ENCODE data around the gene SDC1. TPM values are rescaled to one million over a fixed set of nuclear protein-coding genes. Genes with fewer than 3 reads are reported as not detected.

The SDC1 gene
- total RNA-seq, 1 experiment from 2014 or later, result 127 TPM

DNA sequence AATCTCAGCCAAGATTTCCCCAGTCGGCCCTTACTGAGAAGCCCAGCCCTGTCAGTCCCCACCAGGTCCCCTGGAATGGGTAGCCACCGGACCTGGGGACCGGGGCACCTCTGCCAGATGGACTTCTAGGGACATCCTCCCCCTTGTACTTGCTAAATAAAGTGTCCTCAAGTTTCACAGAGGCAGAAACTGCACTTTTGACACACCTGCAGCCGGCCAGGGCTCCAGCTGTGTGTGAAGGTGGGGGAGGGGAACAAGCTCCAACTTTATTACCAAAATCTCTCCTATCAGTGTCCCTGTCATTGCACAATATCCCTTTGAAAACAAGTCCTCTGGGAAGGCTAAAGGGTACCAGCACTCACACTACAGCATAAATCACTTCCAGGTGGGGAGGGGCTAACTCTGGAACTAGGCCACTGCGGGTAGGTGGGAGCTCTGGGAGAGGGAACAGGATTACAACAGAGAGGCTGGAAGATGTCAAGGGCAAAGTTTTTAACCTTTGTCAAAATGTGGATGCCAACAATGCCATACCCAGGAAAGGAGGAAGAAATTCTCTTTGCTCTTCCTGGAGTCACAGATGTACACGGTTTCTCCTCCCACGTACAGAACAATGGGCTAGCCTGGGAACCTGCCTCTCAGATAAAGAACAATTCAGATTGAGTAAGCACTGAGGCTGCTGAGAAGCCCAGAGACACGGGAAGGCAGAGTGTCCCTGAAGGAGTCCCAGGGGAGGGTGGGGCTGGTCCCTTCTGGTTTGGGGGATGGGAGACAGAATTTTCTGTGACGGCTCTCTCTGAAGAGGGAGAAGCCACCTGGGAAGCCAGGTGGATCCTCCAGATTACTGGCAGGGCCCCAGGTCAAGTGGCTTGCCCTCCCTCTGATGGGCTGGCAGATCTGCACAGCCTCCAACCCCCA lies 11.0 kb downstream of the SDC1 start:
- no peak for DNase-seq (ENCODE audit: low read depth)

DNA sequence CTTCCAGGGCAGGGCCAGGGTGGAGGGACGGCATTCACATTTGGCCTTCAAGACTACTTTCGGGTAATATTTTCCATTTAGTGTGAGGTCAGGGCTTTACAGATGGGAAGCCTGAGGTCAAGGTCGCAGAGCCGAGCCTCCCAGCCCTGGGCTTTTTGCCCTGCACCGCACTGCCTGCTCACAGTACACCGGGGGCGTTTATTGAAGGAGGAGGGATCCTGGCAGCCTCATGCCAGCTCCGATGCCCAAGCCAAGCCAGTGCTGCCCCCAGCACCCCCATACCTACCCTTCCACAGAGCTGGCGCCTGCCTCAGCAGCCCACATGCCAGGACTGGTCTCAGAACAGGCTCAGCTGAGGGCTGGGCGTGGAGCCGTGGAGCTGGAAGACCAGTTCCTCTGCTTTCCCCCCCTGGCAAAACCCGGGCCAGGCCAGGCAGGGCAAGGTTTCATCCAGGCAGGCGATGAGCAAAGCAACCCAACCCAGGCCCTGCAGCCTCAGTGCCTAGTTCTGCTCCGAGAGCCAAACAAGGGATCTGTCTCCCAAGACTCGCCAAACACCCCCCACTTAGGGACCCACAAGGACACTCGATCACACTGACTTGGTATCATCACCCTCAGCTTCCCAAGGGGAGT lies 11.9 kb downstream of the SDC1 start:
- no peak for DNase-seq (ENCODE audit: low read depth)

- no peak for DNase-seq (ENCODE audit: low read depth)
Measured at GRCh38 chr2:20212459-20212870, 12.5 kb downstream of the SDC1 start.

GRCh38 chr2:20211860-20212458 lies 13.0 kb downstream of the SDC1 start:
- DNase-seq (ENCODE audit: low read depth), result no peak

- no peak for DNase-seq (ENCODE audit: low read depth)
Measured at GRCh38 chr2:20211420-20211819, 13.5 kb downstream of the SDC1 start.

- DNase-seq (ENCODE audit: low read depth), result no peak
Measured at GRCh38 chr2:20210462-20210861, 14.5 kb downstream of the SDC1 start.

- DNase-seq (ENCODE audit: low read depth), result no peak
Measured at GRCh38 chr2:20209373-20210109, 15.4 kb downstream of the SDC1 start.

DNA sequence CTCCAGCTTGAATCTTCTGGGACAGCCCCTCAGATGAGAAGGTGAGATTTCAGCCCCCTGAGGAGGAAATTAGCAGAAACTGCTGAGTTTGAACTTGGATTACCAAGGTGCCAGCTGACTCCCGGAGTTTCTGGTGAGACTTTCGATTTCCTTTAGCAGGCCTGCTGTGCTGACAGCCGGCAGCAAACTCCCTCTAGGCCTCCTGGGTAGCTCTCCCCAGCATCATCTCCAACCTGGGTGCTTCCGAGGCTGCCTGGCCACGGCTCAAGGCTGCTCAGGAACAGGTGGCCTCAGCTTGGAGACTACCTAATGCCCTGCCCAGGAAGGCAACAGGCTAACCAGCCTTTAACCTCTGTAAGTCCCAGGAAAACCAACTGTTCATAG lies 16.5 kb downstream of the SDC1 start:
- DNase-seq (ENCODE audit: low read depth), result no peak

- DNase-seq (ENCODE audit: low read depth), result no peak
Measured at GRCh38 chr2:20207051-20207450, 17.9 kb downstream of the SDC1 start.

- no peak for DNase-seq (ENCODE audit: low read depth)
Measured at GRCh38 chr2:20205915-20206524, 18.9 kb downstream of the SDC1 start.

DNA sequence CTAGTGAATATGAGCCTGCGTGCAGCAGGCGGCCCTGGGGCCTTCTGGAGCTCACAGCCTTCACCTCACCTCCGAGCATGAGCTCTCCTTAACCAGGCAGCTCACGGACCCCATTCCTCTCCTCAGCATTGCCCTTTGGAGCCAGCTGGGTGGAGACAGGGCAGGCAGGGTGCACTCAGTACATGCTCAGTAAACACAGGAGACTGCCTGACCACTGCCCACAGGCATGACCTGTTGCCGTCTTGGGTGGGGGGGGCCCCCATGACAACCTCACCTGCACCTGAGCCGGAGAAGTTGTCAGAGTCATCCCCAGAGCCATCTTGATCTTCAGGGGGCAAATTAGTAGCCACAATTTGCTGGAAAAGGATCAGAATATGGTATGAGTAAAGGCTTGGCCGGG lies 19.9 kb downstream of the SDC1 start:
- DNase-seq (ENCODE audit: low read depth), result no peak

GRCh38 chr2:20203521-20204225 lies 21.3 kb downstream of the SDC1 start:
- DNase-seq (ENCODE audit: low read depth), result no peak

GRCh38 chr2:20203072-20203471 lies 21.9 kb downstream of the SDC1 start:
- no peak for DNase-seq (ENCODE audit: low read depth)

DNA sequence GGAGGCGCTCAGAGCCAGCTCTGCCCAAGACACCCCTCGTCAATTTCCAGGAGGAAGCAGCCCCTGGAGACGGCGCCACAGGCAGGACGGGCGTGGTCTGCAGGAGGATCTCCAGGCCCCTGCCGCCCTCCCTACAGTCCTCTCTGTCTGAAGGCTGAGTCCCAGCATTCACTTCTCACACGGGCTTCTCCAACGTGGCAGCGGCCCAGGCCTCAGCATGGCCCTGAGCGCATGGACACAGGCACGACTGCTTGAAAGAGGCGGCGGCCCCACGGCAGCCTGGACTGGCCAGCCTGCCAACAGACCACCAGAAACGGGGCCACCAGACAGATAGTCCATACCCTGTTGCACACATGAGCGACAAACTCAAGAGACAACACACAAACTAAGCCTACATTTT lies 23.3 kb downstream of the SDC1 start:
- DNase-seq (ENCODE audit: low read depth), result no peak

DNA sequence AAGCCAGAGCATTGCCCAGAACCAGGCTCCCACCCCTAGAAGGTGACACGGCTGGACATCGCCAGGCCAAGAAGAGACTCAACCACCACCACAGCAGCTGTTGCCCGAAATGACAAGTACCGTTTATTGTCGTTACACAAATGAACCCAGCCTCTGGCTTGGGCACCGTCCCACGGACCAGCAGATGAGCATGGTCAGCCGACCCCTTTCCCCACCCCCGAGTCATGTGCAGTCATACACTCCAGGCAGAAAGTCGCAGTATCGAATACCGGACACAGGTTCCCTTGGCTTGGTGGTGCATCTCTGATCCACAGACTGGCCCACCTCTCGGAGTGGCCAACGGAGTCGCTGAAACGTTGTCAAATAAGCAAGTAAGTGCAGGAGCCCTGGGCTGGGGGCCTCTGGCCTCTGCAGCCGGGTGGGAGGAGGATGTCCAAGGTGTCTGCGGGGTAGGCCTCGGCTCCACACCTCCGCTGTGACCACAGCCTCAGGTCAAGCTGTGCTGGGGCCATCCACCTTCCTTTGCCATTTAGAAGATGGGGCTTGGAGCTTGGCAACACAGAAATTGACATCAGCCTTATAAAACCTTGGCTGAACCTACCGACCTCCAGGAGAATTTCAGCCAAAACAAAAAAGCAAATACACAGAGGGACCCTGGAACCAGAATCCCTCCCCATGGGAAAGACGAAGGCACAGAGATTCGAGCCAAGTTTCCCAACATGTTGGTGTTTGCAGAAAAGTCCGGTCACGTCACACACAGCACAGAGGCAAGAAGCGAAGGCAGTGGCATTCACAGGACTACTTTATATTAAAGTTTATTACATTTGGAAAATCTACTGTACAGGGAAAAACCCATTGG lies 24.0 kb downstream of the SDC1 start:
- no peak for DNase-seq (ENCODE audit: low read depth)

DNA sequence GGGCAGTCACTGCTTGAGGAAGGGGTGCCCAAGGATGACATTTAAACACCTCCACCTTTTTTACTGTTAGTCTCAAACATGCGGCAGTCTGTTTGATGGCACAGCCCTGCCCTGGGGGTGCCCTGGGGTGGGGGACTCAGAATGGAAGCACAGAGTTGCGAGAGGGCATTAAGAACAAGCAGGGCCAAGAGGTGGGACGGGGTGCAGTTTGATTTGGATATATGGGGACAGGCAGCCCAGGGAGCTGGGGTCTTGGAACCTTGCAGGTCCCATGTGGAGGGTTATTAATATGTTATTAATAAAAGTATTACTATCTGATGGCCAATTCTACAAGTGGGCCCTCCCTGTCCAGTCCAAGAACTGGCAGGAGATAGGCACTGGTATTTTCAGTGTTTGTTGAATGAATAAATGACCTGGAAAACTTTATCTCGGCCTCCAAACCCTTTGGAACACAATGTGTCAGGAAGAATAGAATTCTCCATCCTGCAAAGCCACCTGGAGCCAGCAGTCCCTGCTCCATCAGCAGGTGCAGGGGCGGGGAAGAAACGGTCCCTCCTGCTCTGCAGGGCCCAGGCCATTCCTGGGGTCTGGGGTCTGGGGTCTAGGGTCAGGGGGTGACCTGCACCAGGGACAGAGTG lies 25.2 kb downstream of the SDC1 start:
- no peak for DNase-seq (ENCODE audit: low read depth)

- DNase-seq (ENCODE audit: low read depth), result no peak
Measured at GRCh38 chr2:20198796-20199632, 25.9 kb downstream of the SDC1 start.

DNA sequence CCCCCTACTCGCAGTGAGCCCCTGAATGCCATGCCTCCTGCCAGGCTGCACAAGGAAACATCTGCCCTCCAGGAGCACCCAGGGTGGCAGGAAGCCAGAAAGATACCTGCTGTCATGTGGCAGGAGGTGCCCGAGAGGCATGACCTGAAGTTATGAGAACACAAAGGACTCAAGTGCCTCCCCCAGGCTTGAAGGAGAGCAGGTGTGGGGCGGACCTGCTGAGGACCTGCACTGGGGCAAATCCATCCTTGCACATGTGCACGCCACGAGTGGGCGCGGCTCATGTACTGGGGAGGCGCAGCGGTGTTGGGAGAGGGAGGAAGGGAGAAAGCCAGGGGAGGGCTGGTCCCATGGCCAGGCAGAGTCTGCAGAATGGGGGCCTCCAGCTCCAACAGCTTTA lies 26.9 kb downstream of the SDC1 start:
- DNase-seq (ENCODE audit: low read depth), result no peak

- no peak for DNase-seq (ENCODE audit: low read depth)
Measured at GRCh38 chr2:20197192-20197591, 27.7 kb downstream of the SDC1 start.
